ENCODE measurements around the gene PRSS53.

PRSS53 gene

DNA sequence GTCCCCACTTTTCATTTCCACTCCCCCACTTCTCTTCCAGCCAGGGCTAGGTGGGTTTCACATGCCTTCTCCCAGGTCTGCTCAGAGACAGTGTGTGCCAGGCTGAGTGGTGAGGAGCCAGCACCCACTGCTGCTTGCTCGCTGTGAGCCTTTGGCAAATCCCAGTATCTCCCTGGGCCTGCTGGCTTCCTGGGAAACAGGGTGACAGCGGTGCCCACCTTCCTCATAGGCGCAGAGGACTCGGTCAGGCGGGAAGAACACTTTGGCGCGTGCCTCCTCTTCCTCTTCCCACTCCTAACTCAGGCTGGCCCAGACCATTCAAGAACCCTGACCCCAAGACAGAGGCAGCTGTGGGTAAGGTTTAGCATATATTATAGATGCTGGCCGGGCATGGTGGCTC is 456 bp upstream of the PRSS53 start:
- 98% methylated on average over 8 of the region's 8 CpGs for WGBS
- Histone ChIP-seq H3K4me1 (ENCODE audit: insufficient read depth, low read length) (peaks cover 4% of the 10 kb centered on the region; the same call in 1 of the 2 replicates), H3K9me3 (ENCODE audit: insufficient read depth, low read depth, low read length) (no peaks in the 10 kb centered on the region), H3K27ac (ENCODE audit: low read depth, low read length) (no peak overlapping the region), H3K36me3 (ENCODE audit: insufficient read depth, low read length) (peaks cover 42% of the 10 kb centered on the region), H3K4me3 (ENCODE audit: low read length) (no peak overlapping the region), H3K27me3 (ENCODE audit: insufficient read depth, low read length) (no peaks in the 10 kb centered on the region), H3K9ac (ENCODE audit: low read depth, low read length) (no peak overlapping the region)

DNA sequence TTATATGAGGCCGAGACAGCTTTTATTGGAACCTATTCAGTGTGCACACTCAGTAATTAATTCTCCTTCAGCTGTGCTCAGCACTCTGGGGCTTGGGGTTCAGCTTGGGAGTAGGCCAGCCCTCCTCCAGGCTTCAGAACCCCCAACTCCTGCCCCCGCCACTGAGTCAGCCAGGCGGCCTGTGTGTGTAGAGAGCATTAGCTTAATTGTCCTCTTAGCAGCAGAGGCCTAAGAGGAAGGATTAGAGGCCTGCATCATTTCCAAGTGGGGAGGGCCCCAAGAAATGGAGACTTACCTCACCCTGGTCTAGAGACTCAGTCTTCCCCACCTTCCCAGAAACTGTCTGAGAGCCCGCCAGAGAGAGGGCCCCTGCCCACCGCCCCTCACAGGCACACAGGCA is 772 bp downstream of the PRSS53 start:
- Histone ChIP-seq H3K4me3 (ENCODE audit: low read length) (no peak overlapping the region), H3K27me3 (ENCODE audit: insufficient read depth, low read length) (no peaks in the 10 kb centered on the region), H3K4me1 (ENCODE audit: insufficient read depth, low read length) (peaks cover 4% of the 10 kb centered on the region; the same call in 1 of the 2 replicates), H3K9me3 (ENCODE audit: insufficient read depth, low read depth, low read length) (no peaks in the 10 kb centered on the region), H3K9ac (ENCODE audit: low read depth, low read length) (no peak overlapping the region), H3K27ac (ENCODE audit: low read depth, low read length) (no peak overlapping the region), H3K36me3 (ENCODE audit: insufficient read depth, low read length) (peaks cover 53% of the 10 kb centered on the region)
- 89% methylated on average over 5 of the region's 5 CpGs for WGBS

DNA sequence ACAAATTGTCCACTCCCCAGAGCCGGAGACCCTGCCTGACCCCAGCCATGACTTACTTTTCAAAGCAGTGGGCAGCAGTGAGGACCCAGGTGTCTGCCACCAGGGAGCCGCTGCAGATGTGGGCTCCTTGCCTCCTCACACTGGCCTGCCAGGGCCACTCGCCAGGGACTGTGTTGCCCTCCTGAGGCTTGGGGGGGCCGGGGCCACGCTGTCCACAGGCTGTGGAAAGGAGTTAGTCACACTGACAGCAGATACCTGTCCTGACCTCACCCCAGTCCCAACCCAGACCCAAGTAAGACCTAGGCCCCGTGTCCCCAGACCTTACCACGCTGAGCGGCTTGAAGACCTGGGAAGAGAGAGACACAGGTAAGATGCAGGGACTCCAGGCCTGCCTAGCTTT is 1.3 kb downstream of the PRSS53 start:
- H3K9ac ChIP-seq (ENCODE audit: low read depth, low read length) = no peak overlapping the region
- H3K4me1 ChIP-seq (ENCODE audit: insufficient read depth, low read length) = no peaks in the 10 kb centered on the region
- H3K4me3 ChIP-seq (ENCODE audit: low read length) = no peak overlapping the region
- 94% methylated on average over 5 of the region's 8 CpGs for WGBS
- H3K27ac ChIP-seq (ENCODE audit: low read depth, low read length) = no peak overlapping the region
- H3K36me3 ChIP-seq (ENCODE audit: insufficient read depth, low read length) = peaks cover 57% of the 10 kb centered on the region
- H3K27me3 ChIP-seq (ENCODE audit: insufficient read depth, low read length) = no peaks in the 10 kb centered on the region
- no peaks in the 10 kb centered on the region for H3K9me3 ChIP-seq (ENCODE audit: insufficient read depth, low read depth, low read length)

DNA sequence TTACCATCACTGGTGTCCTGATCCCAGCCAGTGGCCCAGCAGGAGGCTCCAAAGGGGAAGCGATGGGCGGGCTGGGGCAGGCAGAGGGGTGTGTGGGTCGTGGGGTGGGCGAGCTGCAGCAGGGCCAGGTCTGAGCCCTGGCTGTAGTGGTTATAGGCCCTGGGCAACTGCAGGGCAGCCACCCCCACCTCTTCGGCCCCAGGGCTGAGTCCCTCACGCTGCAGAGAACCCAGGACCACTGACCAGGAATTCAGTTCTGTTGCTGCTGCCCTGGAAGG is 2.2 kb downstream of the PRSS53 start:
- Histone ChIP-seq H3K27ac (ENCODE audit: low read depth, low read length) (no peak overlapping the region), H3K27me3 (ENCODE audit: insufficient read depth, low read length) (no peaks in the 10 kb centered on the region), H3K9ac (ENCODE audit: low read depth, low read length) (no peak overlapping the region), H3K4me1 (ENCODE audit: insufficient read depth, low read length) (no peaks in the 10 kb centered on the region), H3K4me3 (ENCODE audit: low read length) (no peak overlapping the region), H3K9me3 (ENCODE audit: insufficient read depth, low read depth, low read length) (no peaks in the 10 kb centered on the region), H3K36me3 (ENCODE audit: insufficient read depth, low read length) (peaks cover 61% of the 10 kb centered on the region)
- WGBS = 88% methylated on average over 6 of the region's 6 CpGs

DNA sequence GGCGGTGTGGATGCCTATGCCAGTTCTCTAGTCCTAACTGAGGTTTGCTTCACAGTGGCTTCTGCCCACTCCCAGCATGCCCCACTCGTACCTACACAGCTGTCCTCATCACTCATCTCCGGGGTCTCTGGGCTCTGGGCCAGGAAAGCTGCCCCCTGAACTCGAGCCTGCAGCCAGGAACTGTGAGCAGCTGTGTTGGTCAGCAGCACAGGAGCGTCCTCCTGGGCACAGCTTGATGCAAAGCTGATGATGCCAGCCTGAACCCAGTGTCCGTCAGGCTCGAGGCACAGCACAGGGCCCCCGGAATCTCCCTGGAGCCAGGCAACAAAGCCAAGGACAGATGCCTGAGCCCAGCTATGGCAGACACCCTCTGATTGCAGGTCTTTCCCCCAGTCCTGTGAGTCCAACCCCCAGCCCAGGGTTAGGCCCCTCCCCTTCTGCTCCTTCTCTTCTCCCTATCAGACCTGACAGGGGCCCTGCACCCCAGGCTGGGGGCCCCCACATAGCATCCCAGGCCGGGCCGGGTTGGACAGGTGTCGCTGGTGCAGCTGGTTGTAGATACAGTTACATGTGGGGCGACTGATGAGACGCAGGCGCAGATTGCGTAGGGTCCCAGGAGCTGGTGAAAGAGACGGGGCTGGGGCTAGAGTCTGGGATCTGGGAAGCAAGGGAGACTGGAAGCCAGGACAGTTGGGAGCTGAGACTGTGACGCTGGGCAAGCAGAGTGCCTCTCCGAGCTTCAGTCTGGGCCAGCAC is 2.7 kb downstream of the PRSS53 start:
- no peaks in the 10 kb centered on the region for H3K9me3 ChIP-seq (ENCODE audit: insufficient read depth, low read depth, low read length)
- no peak overlapping the region for H3K9ac ChIP-seq (ENCODE audit: low read depth, low read length)
- no peak overlapping the region for H3K4me3 ChIP-seq (ENCODE audit: low read length)
- H3K36me3 ChIP-seq (ENCODE audit: insufficient read depth, low read length) = peaks cover 61% of the 10 kb centered on the region
- no peaks in the 10 kb centered on the region for H3K27me3 ChIP-seq (ENCODE audit: insufficient read depth, low read length)
- no peak overlapping the region for H3K27ac ChIP-seq (ENCODE audit: low read depth, low read length)
- H3K4me1 ChIP-seq (ENCODE audit: insufficient read depth, low read length) = no peaks in the 10 kb centered on the region
- 93% methylated on average over 18 of the region's 18 CpGs for WGBS

DNA sequence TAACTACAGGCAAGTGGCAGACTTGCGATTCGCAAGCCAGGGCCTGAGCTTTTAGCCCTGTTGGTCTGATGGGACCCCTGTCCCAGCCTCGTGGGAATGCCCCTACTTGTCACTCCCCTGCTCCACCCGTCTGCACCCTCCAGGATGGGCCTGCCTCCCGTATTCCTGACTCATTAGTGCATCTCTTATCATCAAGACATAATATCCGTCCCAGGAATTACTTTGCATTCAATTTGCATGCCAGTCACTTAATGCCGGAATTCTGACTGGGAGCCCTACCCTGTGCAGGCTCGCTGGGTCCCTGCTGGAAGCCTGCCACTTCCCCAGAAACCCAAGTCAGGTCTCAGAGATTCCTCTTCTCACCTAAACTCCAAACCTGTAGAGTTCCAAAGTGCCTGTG is 3.3 kb downstream of the PRSS53 start:
- no peak overlapping the region for H3K4me3 ChIP-seq (ENCODE audit: low read length)
- H3K27me3 ChIP-seq (ENCODE audit: insufficient read depth, low read length) = no peaks in the 10 kb centered on the region
- H3K27ac ChIP-seq (ENCODE audit: low read depth, low read length) = 0 out of 2 replicates have a peak overlapping the region, but pooled peaks have one; percentile 30
- peaks cover 61% of the 10 kb centered on the region for H3K36me3 ChIP-seq (ENCODE audit: insufficient read depth, low read length)
- no peaks in the 10 kb centered on the region for H3K4me1 ChIP-seq (ENCODE audit: insufficient read depth, low read length)
- WGBS = 86% methylated on average over 8 of the region's 8 CpGs
- no peak overlapping the region for H3K9ac ChIP-seq (ENCODE audit: low read depth, low read length)
- H3K9me3 ChIP-seq (ENCODE audit: insufficient read depth, low read depth, low read length) = no peaks in the 10 kb centered on the region

DNA sequence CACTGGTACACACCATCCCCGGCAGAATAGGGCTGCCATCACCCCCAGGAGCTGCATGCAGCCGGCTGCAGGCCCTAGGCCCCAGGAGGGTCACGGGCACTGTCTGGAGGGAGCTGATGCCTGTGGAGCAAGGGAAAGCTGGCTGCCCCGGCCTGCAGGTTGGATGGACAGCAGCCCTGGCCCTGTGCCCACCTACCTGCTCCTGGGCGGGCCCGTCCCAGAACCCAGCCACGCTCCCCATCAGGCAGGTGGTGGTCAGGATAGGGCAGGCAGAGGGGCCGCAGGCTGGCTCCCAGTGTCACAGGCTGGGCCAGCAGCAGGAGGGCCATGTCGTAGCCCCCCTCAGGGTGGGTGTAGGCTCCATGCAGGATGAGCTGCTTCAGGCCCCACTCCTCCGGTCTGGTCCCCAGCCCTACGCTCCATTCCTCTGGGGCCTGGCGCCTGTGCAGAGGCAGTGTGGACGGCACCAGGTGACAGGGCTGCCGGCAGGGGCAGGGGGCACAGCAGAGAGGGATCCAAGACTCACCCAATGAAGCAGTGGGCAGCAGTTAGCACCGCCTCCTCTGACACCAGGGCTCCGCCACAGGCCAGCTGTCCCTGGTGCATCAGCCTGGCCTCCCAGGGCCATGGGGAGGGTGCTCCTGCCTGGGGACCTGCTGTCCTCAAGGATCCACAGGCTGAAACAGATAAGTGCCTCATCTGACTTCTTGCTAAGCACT is 4.0 kb downstream of the PRSS53 start:
- H3K9ac ChIP-seq (ENCODE audit: low read depth, low read length) = no peak overlapping the region
- peaks cover 62% of the 10 kb centered on the region for H3K36me3 ChIP-seq (ENCODE audit: insufficient read depth, low read length)
- WGBS = 95% methylated on average over 16 of the region's 16 CpGs
- H3K27me3 ChIP-seq (ENCODE audit: insufficient read depth, low read length) = no peaks in the 10 kb centered on the region
- no peak overlapping the region for H3K4me3 ChIP-seq (ENCODE audit: low read length)
- no peaks in the 10 kb centered on the region for H3K9me3 ChIP-seq (ENCODE audit: insufficient read depth, low read depth, low read length)
- H3K27ac ChIP-seq (ENCODE audit: low read depth, low read length) = 0 out of 2 replicates have a peak overlapping the region, but pooled peaks have one; percentile 30
- H3K4me1 ChIP-seq (ENCODE audit: insufficient read depth, low read length) = no peaks in the 10 kb centered on the region

DNA sequence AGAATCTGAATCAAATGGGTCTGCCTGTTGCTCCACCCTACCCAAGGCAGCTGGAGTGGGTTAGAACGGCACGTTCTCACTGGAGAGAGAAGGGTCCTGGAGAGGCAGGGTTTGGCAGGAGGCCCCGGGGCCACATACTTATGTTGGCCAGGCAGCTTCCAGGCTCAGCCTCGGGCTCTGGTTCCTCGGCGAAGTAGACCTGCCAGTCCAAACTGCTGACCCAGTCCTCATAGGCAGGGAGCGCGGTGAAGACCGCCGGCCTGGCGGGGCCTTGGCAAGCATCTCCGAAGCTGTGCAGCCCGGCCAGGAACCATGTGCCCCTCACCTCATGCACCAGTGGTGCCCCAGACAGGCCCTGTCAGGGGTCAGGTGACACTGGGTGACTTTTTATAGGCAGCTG is 4.8 kb downstream of the PRSS53 start:
- no peaks in the 10 kb centered on the region for H3K4me1 ChIP-seq (ENCODE audit: insufficient read depth, low read length)
- no peak overlapping the region for H3K27ac ChIP-seq (ENCODE audit: low read depth, low read length)
- no peaks in the 10 kb centered on the region for H3K9me3 ChIP-seq (ENCODE audit: insufficient read depth, low read depth, low read length)
- 95% methylated on average over 13 of the region's 13 CpGs for WGBS
- no peaks in the 10 kb centered on the region for H3K27me3 ChIP-seq (ENCODE audit: insufficient read depth, low read length)
- no peak overlapping the region for H3K4me3 ChIP-seq (ENCODE audit: low read length)
- peaks cover 65% of the 10 kb centered on the region for H3K36me3 ChIP-seq (ENCODE audit: insufficient read depth, low read length)
- H3K9ac ChIP-seq (ENCODE audit: low read depth, low read length) = no peak overlapping the region

DNA sequence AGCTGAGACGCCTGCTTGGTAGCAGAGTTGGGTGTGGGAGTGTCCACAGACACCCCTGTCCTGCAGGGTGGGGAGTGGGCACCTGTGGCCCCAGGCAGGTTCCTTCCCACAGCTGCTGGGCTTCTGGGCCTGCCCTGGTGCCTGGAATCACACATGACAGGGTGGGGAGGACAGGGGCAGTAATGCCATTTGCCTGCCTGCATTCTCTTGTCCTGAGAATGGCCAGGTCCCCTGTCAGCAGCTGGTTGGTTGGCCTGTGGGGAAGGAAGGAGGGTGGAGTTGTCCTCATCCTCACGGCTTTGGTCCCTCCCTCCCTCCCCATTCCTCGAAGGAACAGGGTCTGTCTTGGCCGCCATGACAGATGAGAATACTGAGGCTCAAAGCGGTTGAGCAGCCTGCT is 5.2 kb downstream of the PRSS53 start:
- Histone ChIP-seq H3K4me3 (ENCODE audit: low read length) (no peak overlapping the region), H3K27me3 (ENCODE audit: insufficient read depth, low read length) (no peaks in the 10 kb centered on the region), H3K27ac (ENCODE audit: low read depth, low read length) (no peak overlapping the region), H3K9ac (ENCODE audit: low read depth, low read length) (no peak overlapping the region), H3K9me3 (ENCODE audit: insufficient read depth, low read depth, low read length) (no peaks in the 10 kb centered on the region), H3K36me3 (ENCODE audit: insufficient read depth, low read length) (peaks cover 66% of the 10 kb centered on the region), H3K4me1 (ENCODE audit: insufficient read depth, low read length) (no peaks in the 10 kb centered on the region)
- WGBS = 84% methylated on average over 5 of the region's 5 CpGs

DNA sequence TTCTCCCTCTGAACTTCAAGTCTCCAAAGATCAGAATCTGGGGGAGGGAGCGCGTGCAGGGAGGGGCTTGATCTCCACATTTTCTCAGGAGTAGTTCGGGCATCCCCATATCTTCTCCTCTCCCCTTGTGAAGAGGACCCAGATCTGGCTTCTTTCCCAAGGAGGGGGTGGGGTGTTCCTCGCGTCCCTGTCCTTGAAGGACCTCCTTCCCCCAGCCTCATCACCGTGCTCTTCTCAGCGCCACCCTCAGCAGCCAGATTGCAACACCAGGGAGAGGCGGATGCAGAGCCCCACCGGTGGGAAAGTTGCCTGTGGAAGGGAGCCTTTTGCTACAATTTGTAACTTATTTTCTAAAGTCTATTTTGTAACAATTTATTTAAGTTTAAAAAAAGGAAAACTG is 5.7 kb downstream of the PRSS53 start:
- H3K36me3 ChIP-seq (ENCODE audit: insufficient read depth, low read length) = peaks cover 71% of the 10 kb centered on the region

DNA sequence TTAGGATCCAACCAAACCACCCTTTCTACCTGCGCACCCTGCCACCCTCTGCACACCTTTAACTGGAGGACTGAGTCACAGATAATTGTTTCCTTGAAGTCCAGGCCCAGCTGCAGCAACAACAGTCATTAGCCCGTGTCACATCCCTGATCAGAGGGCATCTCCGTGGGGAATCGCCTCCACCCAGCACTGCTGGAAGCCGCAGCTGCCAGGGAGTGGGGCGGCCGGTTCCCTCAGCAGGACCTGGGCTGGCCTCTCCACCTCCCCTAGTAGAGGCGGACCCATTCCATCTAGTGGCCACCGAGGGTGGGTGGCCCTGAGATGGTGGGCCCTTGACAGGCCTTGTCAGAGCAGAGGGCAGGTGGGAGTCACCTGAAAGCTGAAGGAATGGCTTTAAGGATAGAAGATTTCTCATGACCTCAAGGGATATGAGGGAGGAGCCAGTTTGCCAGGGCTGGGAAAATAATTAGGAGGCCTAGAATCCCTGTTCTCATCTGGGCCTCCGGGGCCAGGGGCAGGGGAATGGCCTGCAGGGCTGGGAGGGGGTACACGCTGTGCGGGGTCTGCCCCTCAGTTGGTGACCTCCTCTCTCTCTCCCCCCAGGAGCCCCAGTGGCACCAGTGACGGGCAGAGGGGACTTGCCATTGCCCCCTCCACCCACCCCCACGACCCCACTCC is 6.2 kb downstream of the PRSS53 start:
- Histone ChIP-seq H3K4me3 (ENCODE audit: low read length) (no peak overlapping the region), H3K4me1 (ENCODE audit: insufficient read depth, low read length) (no peaks in the 10 kb centered on the region), H3K27me3 (ENCODE audit: insufficient read depth, low read length) (no peaks in the 10 kb centered on the region), H3K9me3 (ENCODE audit: insufficient read depth, low read depth, low read length) (no peaks in the 10 kb centered on the region), H3K27ac (ENCODE audit: low read depth, low read length) (no peak overlapping the region), H3K9ac (ENCODE audit: low read depth, low read length) (no peak overlapping the region), H3K36me3 (ENCODE audit: insufficient read depth, low read length) (peaks cover 77% of the 10 kb centered on the region)
- WGBS = 92% methylated on average over 14 of the region's 14 CpGs

More for the DNA sequence above, 5.7 kb downstream of the PRSS53 start:
- no peak overlapping the region for H3K9ac ChIP-seq (ENCODE audit: low read depth, low read length)
- no peaks in the 10 kb centered on the region for H3K27me3 ChIP-seq (ENCODE audit: insufficient read depth, low read length)
- no peak overlapping the region for H3K27ac ChIP-seq (ENCODE audit: low read depth, low read length)
- WGBS = 88% methylated on average over 5 of the region's 9 CpGs
- H3K9me3 ChIP-seq (ENCODE audit: insufficient read depth, low read depth, low read length) = no peaks in the 10 kb centered on the region
- H3K4me1 ChIP-seq (ENCODE audit: insufficient read depth, low read length) = no peaks in the 10 kb centered on the region
- no peak overlapping the region for H3K4me3 ChIP-seq (ENCODE audit: low read length)

All from HUES64 (cell line).